ENCODE results near the gene ASCC1. TPM values are rescaled to one million over a fixed set of nuclear protein-coding genes. Genes with fewer than 3 reads are reported as not detected.

The ASCC1 gene
- total and polyA plus RNA-seq, 2 of the 13 experiments (the other 11 are each of a cell fraction or from before 2014, with no cell fraction given): 21.6 to 30.1 TPM

- TF ChIP-seq PLSCR1 (CRISPR knock-in tag; IDR thresholded peaks at IDR 0.05; ENCODE audit: borderline replicate concordance) (no peak), HNRNPK (IDR thresholded peaks at IDR 0.05; ENCODE audit: low read depth, low read length, poor library complexity, severe bottlenecking) (no peak), MLX (CRISPR knock-in tag; IDR thresholded peaks at IDR 0.05) (no peak), PBX3 (CRISPR knock-in tag; IDR thresholded peaks at IDR 0.05; ENCODE audit: borderline replicate concordance) (no peak), FOXM1 (CRISPR knock-in tag; IDR thresholded peaks at IDR 0.05) (no peak), PRDM4 (CRISPR knock-in tag; IDR thresholded peaks at IDR 0.05; ENCODE audit: borderline replicate concordance) (no peak), DMTF1 (CRISPR knock-in tag; IDR thresholded peaks at IDR 0.05) (no peak), ZNF687 (CRISPR knock-in tag; IDR thresholded peaks at IDR 0.05) (peak; percentile 96), MYC (CRISPR knock-in tag; IDR thresholded peaks at IDR 0.05; ENCODE audit: borderline replicate concordance) (peak; percentile 41; the same call in 1 of the 2 replicates), YY1 (IDR thresholded peaks at IDR 0.05; ENCODE audit: insufficient read depth, insufficient replicate concordance, low read depth, low read length) (peak; percentile 45), AHR (CRISPR knock-in tag; IDR thresholded peaks at IDR 0.05) (0 out of 2 replicates have a peak, but pooled peaks have one; percentile 32), FOSL1 (CRISPR knock-in tag; IDR thresholded peaks at IDR 0.05; ENCODE audit: borderline replicate concordance) (no peak), ZNF24 (IDR thresholded peaks at IDR 0.05) (no peak), RCOR2 (CRISPR knock-in tag; IDR thresholded peaks at IDR 0.05) (peak; percentile 77)
Observed at GRCh38 chr10:72068901-72069446, 147.1 kb downstream of the ASCC1 start (continued).

All from HepG2 (cell line).